ENCODE data around the gene GDF15. TPM values are rescaled to one million over a fixed set of nuclear protein-coding genes. Genes with fewer than 3 reads are reported as not detected.

The GDF15 gene, protein sequence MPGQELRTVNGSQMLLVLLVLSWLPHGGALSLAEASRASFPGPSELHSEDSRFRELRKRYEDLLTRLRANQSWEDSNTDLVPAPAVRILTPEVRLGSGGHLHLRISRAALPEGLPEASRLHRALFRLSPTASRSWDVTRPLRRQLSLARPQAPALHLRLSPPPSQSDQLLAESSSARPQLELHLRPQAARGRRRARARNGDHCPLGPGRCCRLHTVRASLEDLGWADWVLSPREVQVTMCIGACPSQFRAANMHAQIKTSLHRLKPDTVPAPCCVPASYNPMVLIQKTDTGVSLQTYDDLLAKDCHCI
- total RNA-seq = under 1 TPM in 4 of 5 experiments, not detected in 1; 0.32 to 0.73 (median 0.58) TPM
- not detected for polyA plus RNA-seq
- not detected for total RNA-seq

DNA sequence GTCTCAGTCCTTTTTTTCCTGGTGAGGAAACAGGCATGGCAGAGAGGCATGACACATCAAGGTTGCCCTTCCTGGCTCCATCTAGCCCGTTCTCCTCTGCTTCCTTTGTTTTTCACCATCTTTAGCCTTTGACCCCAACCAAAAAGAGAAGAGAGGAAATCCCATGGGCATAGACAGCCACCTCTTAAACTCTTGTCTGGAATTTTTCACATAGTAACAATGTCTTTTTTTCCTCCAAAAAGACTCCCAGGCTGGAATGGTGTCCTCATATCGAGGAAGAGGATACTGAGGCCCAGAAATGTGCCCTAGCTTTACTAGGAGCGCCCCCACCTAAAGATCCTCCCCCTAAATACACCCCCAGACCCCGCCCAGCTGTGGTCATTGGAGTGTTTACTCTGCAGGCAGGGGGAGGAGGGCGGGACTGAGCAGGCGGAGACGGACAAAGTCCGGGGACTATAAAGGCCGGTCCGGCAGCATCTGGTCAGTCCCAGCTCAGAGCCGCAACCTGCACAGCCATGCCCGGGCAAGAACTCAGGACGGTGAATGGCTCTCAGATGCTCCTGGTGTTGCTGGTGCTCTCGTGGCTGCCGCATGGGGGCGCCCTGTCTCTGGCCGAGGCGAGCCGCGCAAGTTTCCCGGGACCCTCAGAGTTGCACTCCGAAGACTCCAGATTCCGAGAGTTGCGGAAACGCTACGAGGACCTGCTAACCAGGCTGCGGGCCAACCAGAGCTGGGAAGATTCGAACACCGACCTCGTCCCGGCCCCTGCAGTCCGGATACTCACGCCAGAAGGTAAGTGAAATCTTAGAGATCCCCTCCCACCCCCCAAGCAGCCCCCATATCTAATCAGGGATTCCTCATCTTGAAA lies at the start of gene GDF15:
Gene GDF15, plus strand, starts transcription at position 484 of the 868 bp plus-strand sequence. Its CDS starts 32 bp downstream, at position 516.
- intact Hi-C loops (cut with micrococcal nuclease) = no loop called here
- Mint-ChIP-seq H3K27me3 (peaks cover 23 to 66% (median 36%) of the 10 kb centered on the region in 5 donors), H3K4me1 (peaks cover 0 to 12% (median 7%) of the 10 kb centered on the region in 7 donors), H3K36me3 (no peaks in the 10 kb centered on the region), H3K9me3 (no peaks in the 10 kb centered on the region), H3K27ac (no peak within 1 kb of the TSS), H3K4me3 (peak within 1 kb of the TSS in 2 of 10 donors; percentile 12 to 38)
- H3K9me3 ChIP-seq (ENCODE audit: control insufficient read depth in 2 of 3, low read length in 3 of 3) = no peaks in the 10 kb centered on the region
- no peak within 1 kb of the TSS for H3K27ac ChIP-seq (ENCODE audit: low read depth, low read length)
- ATAC-seq (no peak), DNase-seq (peak in 3 of 9 donors; percentile 12 to 44 (median 14))
- peaks cover 0 to 11% of the 10 kb centered on the region in 2 donors for H3K27me3 ChIP-seq (ENCODE audit: control insufficient read depth in 2 of 2, insufficient read depth in 2 of 2, low read length in 2 of 2)
- H3K36me3 ChIP-seq (ENCODE audit: control insufficient read depth in 2 of 3, insufficient read depth in 3 of 3, low read length in 3 of 3) = no peaks in the 10 kb centered on the region
- ChIA-PET CTCF (no interaction called here), POLR2A (no interaction called here)
- H3K4me3 ChIP-seq (ENCODE audit: low read length) = no peak within 1 kb of the TSS
- H3K4me1 ChIP-seq (ENCODE audit: control insufficient read depth in 2 of 2, insufficient read depth in 2 of 2, low read length in 2 of 2) = peaks cover 0 to 4% of the 10 kb centered on the region in 2 donors

DNA sequence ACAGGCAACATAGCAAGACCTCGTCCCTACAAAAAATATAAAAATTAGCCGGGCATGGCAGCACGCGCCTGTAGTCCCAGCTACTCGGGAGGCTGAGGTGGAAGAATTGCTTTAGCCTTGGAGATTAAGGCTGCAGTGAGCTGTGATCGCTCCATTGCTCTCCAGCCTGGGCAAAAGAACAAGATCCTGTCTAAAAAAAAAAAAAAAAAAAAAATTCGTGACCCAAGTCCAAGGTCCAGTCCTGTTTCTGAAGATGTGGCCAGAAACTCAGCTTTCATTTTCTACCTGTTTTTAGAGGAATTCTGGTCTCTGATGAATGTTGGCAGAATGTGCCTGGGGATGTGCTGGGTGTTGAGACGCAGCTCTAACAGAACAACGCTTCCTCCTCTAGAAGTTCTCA lies 47.4 kb upstream of the GDF15 start:
- POLR2A ChIA-PET = interaction anchor here (0.9 to 4.4 kb wide), 4 partner anchors 9 to 219 kb away, joined by 3 to 59 read pairs (median 8); partner anchors contain the start of gene JUND
- Mint-ChIP-seq H3K4me1 (peaks cover 12 to 25% (median 17%) of the 10 kb centered on the region in 7 donors), H3K27ac (peak overlapping the region in 4 of 9 donors; percentile 28 to 67 (median 42)), H3K27me3 (no peaks in the 10 kb centered on the region), H3K36me3 (peaks cover 0 to 3% (median 0%) of the 10 kb centered on the region in 5 donors), H3K4me3 (peak overlapping the region in 7 of 10 donors; percentile 5 to 68 (median 47)), H3K9me3 (no peaks in the 10 kb centered on the region)
- no peaks in the 10 kb centered on the region for H3K27me3 ChIP-seq (ENCODE audit: control insufficient read depth in 2 of 2, insufficient read depth in 2 of 2, low read length in 2 of 2)
- H3K4me1 ChIP-seq (ENCODE audit: control insufficient read depth in 2 of 2, insufficient read depth in 2 of 2, low read length in 2 of 2) = peaks cover 11 to 13% of the 10 kb centered on the region in 2 donors
- no peaks in the 10 kb centered on the region for H3K36me3 ChIP-seq (ENCODE audit: control insufficient read depth in 2 of 3, insufficient read depth in 3 of 3, low read length in 3 of 3)
- H3K4me3 ChIP-seq (ENCODE audit: low read length) = no peak overlapping the region
- DNase-seq (no peak), ATAC-seq (no peak)
- H3K27ac ChIP-seq (ENCODE audit: low read depth, low read length) = no peak overlapping the region
- CTCF ChIA-PET = interaction anchor here (1.2 to 2.5 kb wide), 3 partner anchors 10 to 62 kb away, joined by 3 to 17 read pairs (median 5); no protein-coding TSS in a partner anchor
- intact Hi-C loops (cut with micrococcal nuclease) = no loop called here
- no peaks in the 10 kb centered on the region for H3K9me3 ChIP-seq (ENCODE audit: control insufficient read depth in 2 of 3, low read length in 3 of 3)

DNA sequence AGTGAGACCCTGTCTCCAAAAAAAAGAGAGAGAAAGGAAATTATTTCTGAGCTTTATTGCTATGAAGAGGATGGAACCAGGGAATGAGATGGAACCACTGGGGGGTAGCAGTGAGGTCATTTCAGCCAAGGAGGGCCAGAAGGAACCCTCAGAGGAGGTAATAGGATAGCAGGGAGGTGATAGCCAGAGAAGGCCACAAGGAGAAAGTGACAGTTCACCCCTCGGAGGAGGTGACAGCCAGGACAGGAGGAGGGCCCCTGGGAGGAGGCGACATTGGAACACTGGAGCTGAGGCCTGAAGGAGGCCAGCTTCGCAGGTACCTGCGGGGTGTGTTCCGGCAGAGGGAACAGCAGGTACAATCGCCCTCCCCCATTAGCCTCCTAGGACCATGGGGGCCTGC lies 46.2 kb upstream of the GDF15 start:
- Histone ChIP-seq H3K27ac (ENCODE audit: low read depth, low read length) (peak overlapping the region; percentile 74), H3K36me3 (ENCODE audit: control insufficient read depth in 2 of 3, insufficient read depth in 3 of 3, low read length in 3 of 3) (peaks cover 0 to 9% (median 0%) of the 10 kb centered on the region in 3 experiments), H3K9me3 (ENCODE audit: control insufficient read depth in 2 of 3, low read length in 3 of 3) (no peaks in the 10 kb centered on the region), H3K27me3 (ENCODE audit: control insufficient read depth in 2 of 2, insufficient read depth in 2 of 2, low read length in 2 of 2) (no peaks in the 10 kb centered on the region), H3K4me3 (ENCODE audit: low read length) (peak overlapping the region; percentile 66), H3K4me1 (ENCODE audit: control insufficient read depth in 2 of 2, insufficient read depth in 2 of 2, low read length in 2 of 2) (peaks cover 11 to 13% of the 10 kb centered on the region in 2 donors)
- no peak for ATAC-seq
- H3K4me1 Mint-ChIP-seq = peaks cover 12 to 25% (median 21%) of the 10 kb centered on the region in 7 donors
- ChIA-PET POLR2A (interaction anchor here (0.5 to 4.4 kb wide), 5 partner anchors 11 to 244 kb away, joined by 3 to 59 read pairs (median 4); partner anchors contain the start of genes JUND and SSBP4), CTCF (interaction anchor here (0.6 to 2.5 kb wide), 4 partner anchors 11 to 71 kb away, joined by 3 to 17 read pairs (median 4); partner anchors contain the start of gene JUND)
- DNase-seq = no peak
- H3K4me3 Mint-ChIP-seq = peak overlapping the region; percentile 77 to 95 (median 90)
- H3K27ac Mint-ChIP-seq = peak overlapping the region; percentile 70 to 96 (median 86)
- H3K9me3 Mint-ChIP-seq = no peaks in the 10 kb centered on the region
- peaks cover 0 to 4% (median 0%) of the 10 kb centered on the region in 5 donors for H3K36me3 Mint-ChIP-seq
- intact Hi-C loops (cut with micrococcal nuclease) = loop anchor here (1.0 to 5.0 kb wide), 4 partner anchors 11 to 73 kb away; no protein-coding TSS in a partner anchor
- H3K27me3 Mint-ChIP-seq = no peaks in the 10 kb centered on the region

DNA sequence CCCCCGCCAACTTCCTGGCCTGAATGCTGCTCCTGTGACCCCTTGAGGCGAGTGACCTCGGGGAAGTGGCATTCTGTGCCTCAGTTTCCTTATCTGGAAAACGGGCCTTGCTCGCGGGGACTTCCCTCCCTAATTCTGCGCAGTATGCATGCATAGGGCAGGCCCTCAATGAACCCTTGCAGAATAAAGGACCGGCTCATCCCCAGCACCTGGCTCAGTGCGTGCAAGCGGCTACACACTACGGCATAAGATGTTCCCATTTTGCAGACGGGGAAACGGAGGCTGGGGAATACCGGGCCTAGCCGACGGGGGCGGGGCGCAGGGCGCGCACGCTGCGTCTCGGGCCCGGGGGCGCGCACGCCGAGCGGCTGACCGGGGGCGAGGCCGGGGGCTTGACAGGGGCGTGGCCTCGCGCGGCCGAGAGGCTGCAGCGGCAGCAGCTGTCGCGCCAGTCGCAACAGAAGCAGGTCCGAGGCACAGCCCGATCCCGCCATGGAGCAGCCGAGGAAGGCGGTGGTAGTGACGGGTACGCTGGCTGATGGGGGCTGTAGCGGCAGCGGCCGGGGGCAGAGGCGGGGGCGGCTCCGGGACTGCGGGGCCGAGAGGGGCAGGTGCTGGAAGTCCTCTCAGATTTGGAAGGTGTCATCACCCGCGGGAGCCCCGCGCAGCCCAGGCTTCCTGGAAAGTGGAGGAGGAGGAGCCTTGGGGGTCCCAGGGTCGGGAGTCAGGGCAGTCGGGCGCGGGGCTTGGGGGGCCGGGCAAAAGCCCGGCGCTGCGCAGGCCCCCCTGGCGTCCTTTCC lies 45.6 kb upstream of the GDF15 start, which contains the start of gene PGPEP1:
Gene PGPEP1, plus strand, starts transcription at position 409 of the 800 bp plus-strand sequence. Its CDS starts 84 bp downstream, at position 493.
- DNase-seq = peak in 8 of 9 donors; percentile 32 to 80 (median 54)
- Mint-ChIP-seq H3K4me1 (peaks cover 12 to 25% (median 21%) of the 10 kb centered on the region in 7 donors), H3K9me3 (no peaks in the 10 kb centered on the region), H3K4me3 (peak within 1 kb of the TSS; percentile 77 to 95 (median 90)), H3K36me3 (peaks cover 0 to 8% (median 3%) of the 10 kb centered on the region in 5 donors), H3K27me3 (no peaks in the 10 kb centered on the region), H3K27ac (peak within 1 kb of the TSS; percentile 70 to 96 (median 90))
- H3K4me1 ChIP-seq (ENCODE audit: control insufficient read depth in 2 of 2, insufficient read depth in 2 of 2, low read length in 2 of 2) = peaks cover 11 to 13% of the 10 kb centered on the region in 2 donors
- H3K27ac ChIP-seq (ENCODE audit: low read depth, low read length) = peak within 1 kb of the TSS; percentile 74
- no peaks in the 10 kb centered on the region for H3K27me3 ChIP-seq (ENCODE audit: control insufficient read depth in 2 of 2, insufficient read depth in 2 of 2, low read length in 2 of 2)
- peak within 1 kb of the TSS; percentile 66 for H3K4me3 ChIP-seq (ENCODE audit: low read length)
- H3K36me3 ChIP-seq (ENCODE audit: control insufficient read depth in 2 of 3, insufficient read depth in 3 of 3, low read length in 3 of 3) = peaks cover 0 to 10% (median 0%) of the 10 kb centered on the region in 3 experiments
- CTCF ChIA-PET = interaction anchor here (0.6 to 2.5 kb wide), 3 partner anchors 12 to 70 kb away, joined by 3 to 17 read pairs (median 4); no protein-coding TSS in a partner anchor
- intact Hi-C loops (cut with micrococcal nuclease) = loop anchor here (1.0 to 5.0 kb wide), 4 partner anchors 12 to 72 kb away; no protein-coding TSS in a partner anchor
- ATAC-seq = peak; percentile 81
- POLR2A ChIA-PET = interaction anchor here (1.2 to 4.4 kb wide), 3 partner anchors 12 to 79 kb away, joined by 4 to 59 read pairs (median 12); partner anchors contain the start of genes JUND and SSBP4
- no peaks in the 10 kb centered on the region for H3K9me3 ChIP-seq (ENCODE audit: control insufficient read depth in 2 of 3, low read length in 3 of 3)

DNA sequence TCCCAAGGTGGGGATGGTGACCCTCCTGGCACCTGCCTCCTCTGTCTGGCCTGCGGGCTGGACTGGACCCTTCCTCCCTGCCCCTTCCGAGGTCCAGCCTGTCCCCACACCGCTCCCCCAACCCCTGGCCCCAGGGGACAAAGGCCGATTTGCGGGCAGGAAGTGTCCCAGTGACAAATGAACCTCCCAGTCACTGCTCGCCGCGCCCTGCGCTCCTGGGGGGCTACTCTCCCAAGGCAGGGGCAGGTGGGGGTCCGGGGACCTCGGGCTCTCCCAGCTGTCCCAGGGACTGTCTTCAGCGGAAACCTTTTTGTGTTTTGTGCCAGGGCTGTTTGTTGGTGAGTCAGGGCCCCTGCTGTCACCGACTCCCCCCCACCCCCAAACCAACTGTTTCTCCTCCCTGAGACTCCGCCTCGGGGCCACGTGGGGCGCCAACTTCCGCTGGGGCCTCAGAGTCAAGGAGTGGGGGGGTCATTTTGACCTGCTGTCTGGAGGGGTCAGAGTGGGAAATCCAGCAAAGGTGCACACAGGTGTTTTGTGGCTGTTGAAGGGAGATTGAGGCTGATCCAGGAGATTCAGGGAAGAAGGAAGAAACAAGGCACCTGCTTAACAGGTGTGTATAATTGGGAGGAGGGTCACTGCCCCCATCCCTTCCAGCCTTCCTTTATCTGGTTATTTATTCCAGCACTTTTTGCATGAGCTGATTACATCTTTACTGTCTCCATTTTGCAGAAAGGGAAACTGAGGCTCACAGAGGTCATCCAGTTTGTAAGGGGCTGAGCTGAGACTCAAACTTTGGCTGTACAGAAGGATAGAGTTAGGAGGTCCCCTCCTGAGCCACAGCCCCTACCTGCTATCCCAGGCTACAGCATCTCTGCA lies 44.7 kb upstream of the GDF15 start:
- Histone ChIP-seq H3K27ac (ENCODE audit: low read depth, low read length) (peak overlapping the region; percentile 74), H3K9me3 (ENCODE audit: control insufficient read depth in 2 of 3, low read length in 3 of 3) (no peaks in the 10 kb centered on the region), H3K36me3 (ENCODE audit: control insufficient read depth in 2 of 3, insufficient read depth in 3 of 3, low read length in 3 of 3) (peaks cover 0 to 10% (median 0%) of the 10 kb centered on the region in 3 experiments), H3K4me1 (ENCODE audit: control insufficient read depth in 2 of 2, insufficient read depth in 2 of 2, low read length in 2 of 2) (peaks cover 11 to 13% of the 10 kb centered on the region in 2 donors), H3K4me3 (ENCODE audit: low read length) (peak overlapping the region; percentile 66), H3K27me3 (ENCODE audit: control insufficient read depth in 2 of 2, insufficient read depth in 2 of 2, low read length in 2 of 2) (no peaks in the 10 kb centered on the region)
- Mint-ChIP-seq H3K36me3 (peaks cover 2 to 12% (median 4%) of the 10 kb centered on the region in 5 donors), H3K27ac (peak overlapping the region; percentile 61 to 92 (median 87)), H3K4me1 (peaks cover 15 to 27% (median 21%) of the 10 kb centered on the region in 7 donors), H3K9me3 (no peaks in the 10 kb centered on the region), H3K27me3 (no peaks in the 10 kb centered on the region), H3K4me3 (peak overlapping the region; percentile 77 to 94 (median 88))
- intact Hi-C loops (cut with micrococcal nuclease) = loop anchor here (1.0 to 5.0 kb wide), 5 partner anchors 13 to 71 kb away; no protein-coding TSS in a partner anchor
- POLR2A ChIA-PET = interaction anchor here (0.7 to 4.4 kb wide), 4 partner anchors 12 to 62 kb away, joined by 3 to 59 read pairs (median 3); partner anchors contain the start of gene JUND
- DNase-seq (peak in 8 of 9 donors; percentile 18 to 68 (median 43)), ATAC-seq (peak; percentile 81)
- CTCF ChIA-PET = interaction anchor here (0.9 to 1.5 kb wide), 2 partner anchors 62 kb away, joined by 4 to 5 read pairs; no protein-coding TSS in a partner anchor

All from naive thymus-derived CD4-positive, alpha-beta T cell (primary cell).